Cardiac muscle cell (in vitro differentiated cells and primary cell): ENCODE results near the gene NTS. TPM values are rescaled to one million over a fixed set of nuclear protein-coding genes. Genes with fewer than 3 reads are reported as not detected.
A peak's percentile ranks its signal among the peaks of the same experiment; 100 is the strongest.

Source experiments
- DNase-seq, 2 donors: peaks; one replicate each; pipeline versions ENCODE4 v3.0.0 to v3.0.0-alpha.2; 2010 to 2017; ENCODE audit warnings: low read depth in 1 of 2, low spot score in 1 of 2
- H3K27ac ChIP-seq: fragments of 200-600 bp; sonication (generic); 2 replicates; pipeline ENCODE4 v1.5.1; 2016
- H3K27me3 ChIP-seq: fragments of 200-600 bp; sonication (generic); 2 replicates; pipeline ENCODE4 v1.6.0; 2016; ENCODE audit warnings: control low read depth
- H3K36me3 ChIP-seq: fragments of 200-600 bp; sonication (generic); 2 replicates; pipeline ENCODE4 v1.5.1; 2016; ENCODE audit warnings: control low read depth
- H3K4me1 ChIP-seq: fragments of 200-600 bp; sonication (generic); 2 replicates; pipeline ENCODE4 v1.8.1; 2017; ENCODE audit warnings: low read depth, mild to moderate bottlenecking, mixed run types
- H3K4me3 ChIP-seq: fragments of 200-600 bp; sonication (generic); 2 replicates; pipeline ENCODE4 v1.5.1; 2016; ENCODE audit warnings: mild to moderate bottlenecking
- H3K9me3 ChIP-seq: fragments of 200-600 bp; sonication (generic); 2 replicates; pipeline ENCODE4 v1.5.1; 2017; ENCODE audit warnings: low read depth, mild to moderate bottlenecking, control low read depth
- CTCF ChIP-seq: IDR thresholded peaks from 2 replicates; pipeline ENCODE4 v1.5.1; 2012; ENCODE audit warnings: low read depth, mild to moderate bottlenecking, low read length
- polyA plus RNA-seq: library from polyadenylated mRNA; unstranded; fragments of >200 nt; fragmentation: Nextera tagmentation; extraction: Ambion mirVana; gene quantifications from 2 replicates; pipeline ENCODE4 v1.2.1, GENCODE V29; 2016
- total RNA-seq: library from RNA; depleted of rRNA; stranded (reverse); fragments of >200 nt; gene quantifications from 2 replicates; pipeline ENCODE4 v1.2.3, GENCODE V29; 2016

Gene NTS
- total and polyA plus RNA-seq, 2 experiments from 2014 or later = 2.1 to 2.4 TPM

DNA sequence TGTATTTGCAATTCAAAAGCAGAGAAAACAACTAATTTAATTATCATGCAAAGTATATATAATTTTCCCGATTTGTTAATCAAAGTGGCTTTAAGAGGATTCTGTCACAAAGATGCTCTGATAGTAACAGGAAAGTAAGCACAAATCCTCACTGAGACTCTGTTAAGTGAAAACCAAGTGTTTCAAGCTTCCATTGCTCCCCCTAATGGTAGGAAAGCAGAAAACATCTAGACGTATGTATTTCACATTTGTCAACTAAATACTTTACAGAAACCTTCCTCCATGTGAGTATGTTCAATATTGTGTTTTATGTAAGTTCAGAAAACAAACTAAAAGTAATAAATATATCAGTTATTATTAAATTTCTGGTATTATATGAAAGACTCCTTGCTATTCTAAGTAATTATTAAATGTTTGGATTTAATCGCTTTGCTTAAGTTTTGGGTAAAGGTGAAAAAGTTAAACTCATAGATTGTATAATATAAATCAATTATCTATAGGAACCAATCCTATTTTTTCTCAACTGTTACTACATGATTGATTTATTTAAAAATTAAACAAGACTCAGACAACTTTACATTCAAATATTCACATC lies 1.5 kb upstream of the NTS start:
- H3K27ac ChIP-seq = no peak overlapping the region
- H3K4me3 ChIP-seq = no peak overlapping the region
- DNase-seq = peak; percentile 72 to 77
- no peaks in the 10 kb centered on the region for H3K4me1 ChIP-seq
- no peaks in the 10 kb centered on the region for H3K36me3 ChIP-seq
- TF ChIP-seq CTCF = peak; percentile 80
- no peaks in the 10 kb centered on the region for H3K27me3 ChIP-seq
- no peaks in the 10 kb centered on the region for H3K9me3 ChIP-seq

DNA sequence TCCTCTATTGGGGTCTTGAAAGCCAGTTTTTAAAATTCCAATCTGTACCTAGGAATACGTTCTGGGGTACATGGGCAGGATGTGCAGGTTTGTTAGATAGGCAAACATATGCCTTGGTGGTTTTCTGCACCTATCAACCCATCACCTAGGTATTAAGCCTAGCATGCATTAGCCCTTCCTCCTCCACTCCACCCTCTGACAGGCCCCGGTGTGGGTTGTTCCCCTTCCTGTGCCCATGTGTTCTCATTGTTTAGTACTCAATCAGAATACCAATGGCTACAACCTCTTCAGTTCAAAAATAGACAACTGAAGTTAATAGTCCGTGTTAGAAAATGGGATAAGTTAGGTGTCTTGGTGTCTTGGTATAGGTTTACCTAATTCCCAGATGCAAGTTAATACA lies 3.4 kb downstream of the NTS start:
- no peaks in the 10 kb centered on the region for H3K27me3 ChIP-seq
- no peaks in the 10 kb centered on the region for H3K4me1 ChIP-seq
- H3K36me3 ChIP-seq = no peaks in the 10 kb centered on the region
- no peak for TF ChIP-seq CTCF
- no peak for DNase-seq
- H3K9me3 ChIP-seq = no peaks in the 10 kb centered on the region
- H3K4me3 ChIP-seq = no peak overlapping the region
- H3K27ac ChIP-seq = no peak overlapping the region

DNA sequence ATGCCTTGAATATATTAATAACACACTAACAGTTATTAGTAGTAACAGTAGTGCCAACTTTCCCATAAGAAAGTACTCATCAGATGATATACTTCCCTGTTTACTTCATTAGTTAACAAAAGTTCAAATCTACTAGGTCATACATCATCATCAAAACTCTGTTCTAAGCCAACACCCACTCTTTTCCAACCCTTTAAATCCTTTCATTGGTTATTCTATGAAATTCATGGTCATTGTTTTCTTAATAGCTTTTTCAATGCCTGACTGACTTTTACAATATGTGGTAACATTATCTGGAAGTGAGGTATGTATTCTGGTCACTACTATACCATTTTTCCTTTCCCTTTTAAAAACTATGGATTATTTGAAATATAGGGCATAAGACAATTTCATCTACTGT lies 9.7 kb downstream of the NTS start:
- no peaks in the 10 kb centered on the region for H3K36me3 ChIP-seq
- no peak overlapping the region for H3K4me3 ChIP-seq
- no peak overlapping the region for H3K27ac ChIP-seq
- no peaks in the 10 kb centered on the region for H3K27me3 ChIP-seq
- no peak for TF ChIP-seq CTCF
- DNase-seq = no peak
- no peaks in the 10 kb centered on the region for H3K9me3 ChIP-seq
- no peaks in the 10 kb centered on the region for H3K4me1 ChIP-seq

DNA sequence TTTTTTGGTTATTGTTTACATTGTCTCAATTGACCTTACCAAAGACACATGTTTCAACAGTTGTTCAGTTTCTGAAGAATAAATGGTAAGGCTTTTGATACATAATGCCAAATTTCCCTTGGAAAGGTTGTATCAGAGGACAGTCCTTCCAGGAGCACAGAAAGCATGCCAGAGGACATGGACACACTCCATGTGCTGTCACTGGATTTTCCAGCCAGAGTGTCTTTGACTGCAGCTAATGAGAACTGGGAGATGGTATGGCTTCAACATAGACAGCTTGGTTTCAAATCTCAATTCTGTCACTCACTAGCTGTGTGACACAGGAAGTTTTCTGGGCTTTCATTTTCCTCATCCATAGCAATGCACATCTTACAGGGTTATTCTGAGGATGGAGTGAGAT lies 20.6 kb downstream of the NTS start:
- Histone ChIP-seq H3K9me3 (no peaks in the 10 kb centered on the region), H3K27ac (no peak overlapping the region), H3K36me3 (no peaks in the 10 kb centered on the region), H3K4me3 (no peak overlapping the region), H3K27me3 (no peaks in the 10 kb centered on the region), H3K4me1 (no peaks in the 10 kb centered on the region)
- TF ChIP-seq CTCF = no peak
- DNase-seq = no peak

GRCh38 chr12:85920324-85920947 lies 46.3 kb downstream of the NTS start:
- no peaks in the 10 kb centered on the region for H3K36me3 ChIP-seq
- H3K27me3 ChIP-seq = no peaks in the 10 kb centered on the region
- H3K4me3 ChIP-seq = no peak overlapping the region
- H3K27ac ChIP-seq = no peak overlapping the region
- no peaks in the 10 kb centered on the region for H3K9me3 ChIP-seq
- peak; percentile 34 to 38 for DNase-seq
- peak; percentile 52 for TF ChIP-seq CTCF
- H3K4me1 ChIP-seq = no peaks in the 10 kb centered on the region
